Natural killer cell (primary cell): ENCODE data around the gene SLC25A44. TPM values are rescaled to one million over a fixed set of nuclear protein-coding genes. Genes with fewer than 3 reads are reported as not detected.
A peak's percentile ranks its signal among the peaks of the same experiment; 100 is the strongest.

ENCODE experiments used
- ATAC-seq, 3 donors: fragments of 150-1000 bp in 2 of 3; fragments of 200-7000 bp in 1 of 3; cut with Tn5 transposase; 1 replicate in 1 of 3; 2 replicates in 2 of 3; pipeline ENCODE4 v1.10.0; 2021; ENCODE audit warnings: mild to moderate bottlenecking in 2 of 3, moderate library complexity in 2 of 3
- DNase-seq, 2 donors: peaks; one replicate each; pipeline versions ENCODE4 v3.0.0 to v3.0.0-alpha.2; 2013 to 2021; ENCODE audit warnings: mixed read lengths in 1 of 2
- H3K27ac ChIP-seq: one replicate; pipeline ENCODE4 v1.5.1; 2013; ENCODE audit warnings: mild to moderate bottlenecking, low read length
- H3K27me3 ChIP-seq: one replicate; pipeline ENCODE4 v1.6.1; 2013; ENCODE audit warnings: low read length; ENCODE audit not compliant: control insufficient read depth, insufficient read depth
- H3K36me3 ChIP-seq: one replicate; pipeline ENCODE4 v1.6.1; 2013; ENCODE audit warnings: low read length; ENCODE audit not compliant: control insufficient read depth, insufficient read depth
- H3K4me1 ChIP-seq: one replicate; pipeline ENCODE4 v1.6.1; 2013; ENCODE audit warnings: low read length; ENCODE audit not compliant: control insufficient read depth, insufficient read depth
- H3K4me3 ChIP-seq: one replicate; pipeline ENCODE4 v1.5.1; 2013; ENCODE audit warnings: low read length
- H3K9me3 ChIP-seq: one replicate; pipeline ENCODE4 v1.6.1; 2013; ENCODE audit warnings: low read length; ENCODE audit not compliant: control insufficient read depth, insufficient read depth
- H3K27ac Mint-ChIP-seq, 2 donors: one replicate each; pipeline ENCODE4 v1.8.0; 2022; ENCODE audit warnings: mild to moderate bottlenecking in 2 of 2, mixed read lengths in 2 of 2, moderate library complexity in 1 of 2
- H3K27me3 Mint-ChIP-seq, 2 donors: one replicate each; pipeline ENCODE4 v1.8.0; 2022; ENCODE audit warnings: low read depth in 2 of 2, mixed read lengths in 2 of 2
- H3K36me3 Mint-ChIP-seq: one replicate; pipeline ENCODE4 v1.8.0; 2022; ENCODE audit warnings: mixed read lengths
- H3K4me1 Mint-ChIP-seq, 2 donors: one replicate each; pipeline ENCODE4 v1.8.0; 2022; ENCODE audit warnings: mixed read lengths in 2 of 2
- H3K4me3 Mint-ChIP-seq: one replicate; pipeline ENCODE4 v1.8.0; 2022; ENCODE audit warnings: mild to moderate bottlenecking, moderate library complexity, mixed read lengths
- H3K9me3 Mint-ChIP-seq, 2 donors: one replicate each; pipeline ENCODE4 v1.8.0; 2022; ENCODE audit warnings: mixed read lengths in 2 of 2
- CTCF ChIP-seq: fragments of 200-600 bp; IDR thresholded peaks from one replicate; pipeline ENCODE4 v1.8.0; 2022; ENCODE audit warnings: antibody characterized with exemption
- WGBS: methylation state at CpG from one replicate; pipeline ENCODE4 v1.1.7; 2013; ENCODE audit warnings: missing lambda C conversion rate; ENCODE audit not compliant: insufficient coverage; 5-methylcytosine and 5-hydroxymethylcytosine counted together
- intact Hi-C: fragments of 100-400 bp; cut with micrococcal nuclease; formaldehyde crosslinking; loops from one replicate; pipeline ENCODE4 v1.14.2; 2022
- total RNA-seq, 4 donors: library from RNA; stranded (reverse); fragments of 120-200 nt in 1 of 4; gene quantifications; one replicate each; pipeline versions ENCODE4 v1.2.3 to v1.2.4, GENCODE V29; 2013 to 2022

The SLC25A44 gene
- total RNA-seq, 3 donors from 2014 or later (not counting 1 experiment from before 2014, with no cell fraction given): 17.1 to 49.2 (median 22.0) TPM

- WGBS: 4% methylated on average over 69 of the region's 69 CpGs
- Histone ChIP-seq H3K9me3 (no peaks in the 10 kb centered on the region), H3K4me3 (peak overlapping the region; percentile 33), H3K4me1 (peaks cover 22% of the 10 kb centered on the region), H3K36me3 (peaks cover 12% of the 10 kb centered on the region), H3K27me3 (no peaks in the 10 kb centered on the region), H3K27ac (no peak overlapping the region)
- no peaks in the 10 kb centered on the region for H3K27me3 Mint-ChIP-seq
- DNase-seq: peak; percentile 28 to 65
- peak overlapping the region; percentile 91 for H3K4me3 Mint-ChIP-seq
- H3K27ac Mint-ChIP-seq: peak overlapping the region; percentile 29 to 83
- TF ChIP-seq CTCF: no peak
- peak; percentile 69 to 78 (median 74) for ATAC-seq
- peaks cover 0 to 23% of the 10 kb centered on the region in 2 donors for H3K4me1 Mint-ChIP-seq
- intact Hi-C loops: no loop called here
- H3K36me3 Mint-ChIP-seq: no peaks in the 10 kb centered on the region
- H3K9me3 Mint-ChIP-seq: no peaks in the 10 kb centered on the region
Observed at GRCh38 chr1:156245451-156246232, 51.7 kb downstream of the SLC25A44 start.

- H3K27ac Mint-ChIP-seq: peak overlapping the region in 1 of 2 donors; percentile 83
- Histone ChIP-seq H3K9me3 (no peaks in the 10 kb centered on the region), H3K27ac (no peak overlapping the region), H3K36me3 (peaks cover 19% of the 10 kb centered on the region), H3K4me1 (peaks cover 22% of the 10 kb centered on the region), H3K4me3 (peak overlapping the region; percentile 33), H3K27me3 (no peaks in the 10 kb centered on the region)
- intact Hi-C loops: no loop called here
- peak overlapping the region; percentile 40 for H3K4me3 Mint-ChIP-seq
- no peaks in the 10 kb centered on the region for H3K9me3 Mint-ChIP-seq
- no peaks in the 10 kb centered on the region for H3K27me3 Mint-ChIP-seq
- no peak for TF ChIP-seq CTCF
- DNase-seq: no peak
- H3K36me3 Mint-ChIP-seq: no peaks in the 10 kb centered on the region
- H3K4me1 Mint-ChIP-seq: peaks cover 0 to 24% of the 10 kb centered on the region in 2 donors
- 47% methylated on average over 10 of the region's 10 CpGs for WGBS
- no peak for ATAC-seq
Observed at GRCh38 chr1:156246241-156246780, 52.4 kb downstream of the SLC25A44 start.

- Mint-ChIP-seq H3K27ac (peak overlapping the region in 1 of 2 donors; percentile 83), H3K4me1 (peaks cover 0 to 24% of the 10 kb centered on the region in 2 donors), H3K9me3 (no peaks in the 10 kb centered on the region), H3K4me3 (no peak overlapping the region), H3K27me3 (no peaks in the 10 kb centered on the region), H3K36me3 (no peaks in the 10 kb centered on the region)
- Histone ChIP-seq H3K4me1 (peaks cover 17% of the 10 kb centered on the region), H3K9me3 (no peaks in the 10 kb centered on the region), H3K4me3 (no peak overlapping the region), H3K27ac (no peak overlapping the region), H3K27me3 (no peaks in the 10 kb centered on the region), H3K36me3 (peaks cover 25% of the 10 kb centered on the region)
- TF ChIP-seq CTCF: no peak
- WGBS: 91% methylated on average over 16 of the region's 16 CpGs
- no peak for DNase-seq
- intact Hi-C loops: no loop called here
- ATAC-seq: no peak
Observed at GRCh38 chr1:156246781-156247459, 53.0 kb downstream of the SLC25A44 start.
